Measurements from ENCODE around the gene PLPP3. TPM values are rescaled to one million over a fixed set of nuclear protein-coding genes. Genes with fewer than 3 reads are reported as not detected.

Gene PLPP3
- total and polyA plus RNA-seq, 2 experiments from 2014 or later, result 41.9 to 61.9 TPM

DNA sequence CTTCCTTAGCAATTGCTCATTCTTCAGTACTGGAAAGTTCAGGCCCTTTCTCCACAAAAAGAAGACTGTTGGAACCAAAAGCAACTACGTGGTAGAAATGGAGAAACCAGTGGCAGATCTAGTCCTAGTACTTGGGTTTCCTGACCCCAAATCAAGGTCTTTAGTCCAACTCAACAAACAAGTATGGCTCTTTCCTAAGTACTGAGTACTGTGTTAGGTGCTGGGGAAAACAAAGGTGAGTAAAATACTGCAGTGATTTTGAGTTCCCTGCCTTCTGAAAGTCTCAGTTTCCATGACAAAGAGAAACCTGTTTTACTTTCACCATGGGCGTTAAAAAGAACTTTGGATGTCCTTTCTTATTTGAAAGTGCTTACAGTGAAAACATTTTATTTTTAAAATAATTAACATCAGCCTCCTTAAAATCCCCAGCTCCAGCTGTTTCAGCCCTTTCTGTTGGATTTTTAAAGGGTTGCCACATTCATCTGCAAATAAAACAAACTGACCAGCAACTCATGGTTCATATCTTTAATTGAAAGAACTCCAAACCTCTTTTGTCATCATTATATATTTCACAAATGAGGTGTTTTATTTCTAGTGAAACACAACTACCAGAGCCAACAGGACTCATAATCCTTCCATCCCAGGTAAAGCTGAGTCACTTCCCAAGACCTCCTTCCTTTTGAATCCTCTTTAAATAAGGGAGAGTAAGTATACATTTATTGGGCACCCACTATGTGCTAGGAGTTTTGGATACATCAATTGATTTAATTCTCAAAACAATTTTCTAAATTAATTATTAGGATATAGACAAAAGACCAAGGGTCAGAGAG is 35.4 kb downstream of the PLPP3 start:
- Histone ChIP-seq H3K27me3 (ENCODE audit: insufficient read depth) (no peaks in the 10 kb centered on the region), H3K4me2 (peak overlapping the region; percentile 17), H2AFZ (no peak overlapping the region), H3K9me2 (ENCODE audit: insufficient read depth) (no peaks in the 10 kb centered on the region), H3K36me3 (ENCODE audit: insufficient read depth) (0 out of 2 replicates have a peak, but pooled peaks cover 6% of the 10 kb centered on the region), H3K27ac (ENCODE audit: low read depth) (peak overlapping the region; percentile 95), H4K20me1 (replicated peaks; ENCODE audit: insufficient read depth) (no peaks in the 10 kb centered on the region), H3F3A (replicated peaks; ENCODE audit: low read depth) (0 out of 2 replicates have a peak, but pooled peaks cover 6% of the 10 kb centered on the region), H3K4me1 (ENCODE audit: insufficient read depth) (peaks cover 94% of the 10 kb centered on the region), H3K79me2 (replicated peaks; ENCODE audit: insufficient read depth) (peaks cover 96% of the 10 kb centered on the region), H3K4me3 (0 out of 2 replicates have a peak overlapping the region, but pooled peaks have one; percentile 7)
- no peak for TF ChIP-seq EZH2 (IDR thresholded peaks at IDR 0.05; ENCODE audit: low read depth, unreplicated experiment)
- TF ChIP-seq NANOG (IDR thresholded peaks at IDR 0.05; ENCODE audit: borderline replicate concordance), result peak; percentile 72
- no peak; the same call in 1 of the 2 replicates for TF ChIP-seq POLR2AphosphoS5 (IDR thresholded peaks at IDR 0.05; ENCODE audit: low read depth)
- no peak for TF ChIP-seq ZNF114 (CRISPR knock-in tag; IDR thresholded peaks at IDR 0.05)
- no peak for TF ChIP-seq CTCF (conservative IDR thresholded peaks at IDR 0.05; ENCODE audit: low read depth in 2 of 2)
- TF ChIP-seq REST (IDR thresholded peaks at IDR 0.05; ENCODE audit: unreplicated experiment), result no peak
- no peak for TF ChIP-seq EZH2phosphoT487 (IDR thresholded peaks at IDR 0.05; ENCODE audit: unreplicated experiment)
- TF ChIP-seq CREB1 (CRISPR knock-in tag; IDR thresholded peaks at IDR 0.05; ENCODE audit: low read depth), result no peak
- no peak for TF ChIP-seq ETS1 (IDR thresholded peaks at IDR 0.05)
- TF ChIP-seq STAT1 (IDR thresholded peaks at IDR 0.05; ENCODE audit: unreplicated experiment), result no peak
- peak; percentile 57; the same call in 1 of the 2 replicates for TF ChIP-seq ZNF462 (CRISPR knock-in tag; IDR thresholded peaks at IDR 0.05)
- no peak for TF ChIP-seq JUNB (IDR thresholded peaks at IDR 0.05; ENCODE audit: unreplicated experiment)
- TF ChIP-seq ZNF331 (CRISPR knock-in tag; IDR thresholded peaks at IDR 0.05; ENCODE audit: low read depth), result no peak
- Mint-ChIP-seq H3K27me3 (ENCODE audit: insufficient read depth, low read depth, poor library complexity) (peaks cover 4% of the 10 kb centered on the region), H3K36me3 (ENCODE audit: low read depth) (peaks cover 33% of the 10 kb centered on the region), H3K27ac (peak overlapping the region; percentile 77), H3K9me3 (no peaks in the 10 kb centered on the region), H3K4me1 (peaks cover 92% of the 10 kb centered on the region), H3K4me3 (no peak overlapping the region)
- peak; percentile 77 for ATAC-seq
- DNase-seq (ENCODE audit: low spot score), result peak; percentile 72
